ENCODE data around the gene SCN7A. TPM values are rescaled to one million over a fixed set of nuclear protein-coding genes. Genes with fewer than 3 reads are reported as not detected.

SCN7A gene
- polyA plus RNA-seq (2011; rRNA removed), result not detected in 2 replicates
- not detected in 2 replicates for polyA plus RNA-seq (2012; cell fraction: cytosol; rRNA removed)
- not detected in 2 replicates for polyA plus RNA-seq (2012; cell fraction: nucleus; rRNA removed)
- polyA plus RNA-seq (2017; fragmentation: RNase III; extraction: RNeasy Plus Mini Kit Qiagen cat#74134 plus additional on column Dnase treatment), result not detected in 3 replicates
- polyA minus RNA-seq (2011; rRNA and poly(A)+ RNA removed), result not detected in 2 replicates

GRCh38 chr2:166494140-166494624, at the start of gene SCN7A:
TSS of gene SCN7A (minus strand) at chr2:166494249. CDS start at chr2:166477696, 16,553 bp downstream.
- ATAC-seq, result peak; percentile 42 to 47; a peak in 4 of 6 replicates
- TF ChIP-seq SMC3 (IDR thresholded peaks at IDR 0.05) (no peak), RARB (CRISPR knock-in tag; IDR thresholded peaks at IDR 0.05) (no peak), CTCF (IDR thresholded peaks at IDR 0.05) (no peak)
- WGBS (ENCODE audit: missing lambda C conversion rate), result 18% methylated on average over 16 of the region's 16 CpGs
- no peak within 1 kb of the TSS for H3K4me3 ChIP-seq
- H3K9me3 ChIP-seq, result no peaks in the 10 kb centered on the region
- no peak within 1 kb of the TSS for H3K4me2 ChIP-seq
- no peak within 1 kb of the TSS for H3K27ac ChIP-seq
- H3K4me1 ChIP-seq, result no peaks in the 10 kb centered on the region
- DNase-seq (ENCODE audit: low read depth in 1 of 2, low spot score in 1 of 2), result no peak
- POLR2A ChIA-PET, result no interaction called here
- CTCF ChIA-PET, result no interaction called here
- FAIRE-seq, result no peak

- Histone ChIP-seq H3K9me3 (no peaks in the 10 kb centered on the region), H3K4me1 (no peaks in the 10 kb centered on the region), H3K27ac (no peak overlapping the region), H3K4me3 (no peak overlapping the region), H3K4me2 (no peak overlapping the region)
- DNase-seq (ENCODE audit: low read depth in 1 of 2, low spot score in 1 of 2), result peak; percentile 7 to 62
- peak; percentile 86 to 95 for ATAC-seq
- FAIRE-seq, result peak; percentile 70
- TF ChIP-seq BHLHE40 (IDR thresholded peaks at IDR 0.05; ENCODE audit: low read depth, low read length) (no peak), RFX5 (IDR thresholded peaks at IDR 0.05) (no peak), CBX8 (IDR thresholded peaks at IDR 0.05) (no peak), JUN (IDR thresholded peaks at IDR 0.05) (no peak), CBX2 (IDR thresholded peaks at IDR 0.05; ENCODE audit: borderline replicate concordance, low read depth) (no peak), E2F6 (IDR thresholded peaks at IDR 0.05; ENCODE audit: borderline replicate concordance, low read depth) (no peak), SMC3 (IDR thresholded peaks at IDR 0.05) (peak; percentile 57; the same call in 2 of the 3 replicates), RCOR1 (IDR thresholded peaks at IDR 0.05; ENCODE audit: low read depth, low read length) (no peak), ATOH8 (CRISPR knock-in tag; IDR thresholded peaks at IDR 0.05; ENCODE audit: low read depth) (no peak), MAX (IDR thresholded peaks at IDR 0.05) (no peak), CTCF (IDR thresholded peaks at IDR 0.05) (peak; percentile 84), RAD21 (conservative IDR thresholded peaks at IDR 0.05 in 1 of 2, IDR thresholded peaks at IDR 0.05 in 1 of 2) (peak; percentile 83 to 91), POLR2A (IDR thresholded peaks at IDR 0.05; ENCODE audit: low read length) (no peak)
- WGBS (ENCODE audit: missing lambda C conversion rate), result 28% methylated on average over 9 of the region's 9 CpGs
- ChIA-PET CTCF (interaction anchor here (0.6 to 1.5 kb wide), 22 partner anchors 8 to 1809 kb away, joined by 3 to 15 read pairs (median 3); no protein-coding TSS in a partner anchor), POLR2A (no interaction called here)
Observed at GRCh38 chr2:166539340-166540162, 45.5 kb upstream of the SCN7A start.

- Histone ChIP-seq H3K4me2 (no peak overlapping the region), H3K4me3 (no peak overlapping the region), H3K4me1 (no peaks in the 10 kb centered on the region), H3K27ac (no peak overlapping the region), H3K9me3 (no peaks in the 10 kb centered on the region)
- CTCF ChIA-PET, result no interaction called here
- POLR2A ChIA-PET, result no interaction called here
- ATAC-seq (no peak), DNase-seq (ENCODE audit: low read depth in 1 of 2, low spot score in 1 of 2) (no peak), FAIRE-seq (no peak)
- 58% methylated on average over 2 of the region's 2 CpGs for WGBS (ENCODE audit: missing lambda C conversion rate)
- no peak for TF ChIP-seq EHMT2 (IDR thresholded peaks at IDR 0.05; ENCODE audit: low read depth)
- no peak for TF ChIP-seq E2F6 (IDR thresholded peaks at IDR 0.05; ENCODE audit: borderline replicate concordance, low read depth)
- no peak for TF ChIP-seq ATOH8 (CRISPR knock-in tag; IDR thresholded peaks at IDR 0.05; ENCODE audit: low read depth)
Observed at GRCh38 chr2:166536111-166536510, 42.1 kb upstream of the SCN7A start.

All from A549 (cell line).